Esophagus muscularis mucosa (tissue), 4 donors: ENCODE results near the gene GRID2.

Experiments
- EP300 ChIP-seq: sonication (generic); formaldehyde crosslinking; IDR thresholded peaks from one replicate; pipeline ENCODE4 v1.6.1; 2017; ENCODE audit warnings: antibody characterized with exemption
- POLR2A ChIP-seq: fragments of 450-650 bp; IDR thresholded peaks from one replicate; pipeline ENCODE4 v1.6.1; 2017; ENCODE audit warnings: antibody characterized with exemption, moderate library complexity, mild to moderate bottlenecking, low read depth
- POLR2AphosphoS5 ChIP-seq, 2 donors: sonication (generic); formaldehyde crosslinking; IDR thresholded peaks; one replicate each; pipeline ENCODE4 v1.6.1; 2017; ENCODE audit warnings: antibody characterized with exemption in 2 of 2
- TF ChIP-seq, protein P1 (sequence below), 3 experiments: fragments of 200-600 bp in 2 of 3; fragments of 450-650 bp in 1 of 3; sonication (generic) in 2 of 3; IDR thresholded peaks; one replicate each; pipeline ENCODE4 v1.5.1; 2017 to 2019; ENCODE audit warnings: antibody characterized with exemption in 3 of 3, mild to moderate bottlenecking in 2 of 3, moderate library complexity in 1 of 3

GRCh38 chr4:92268642-92269041, 35.1 kb upstream of the GRID2 start:
- TF ChIP-seq, protein P1, sequence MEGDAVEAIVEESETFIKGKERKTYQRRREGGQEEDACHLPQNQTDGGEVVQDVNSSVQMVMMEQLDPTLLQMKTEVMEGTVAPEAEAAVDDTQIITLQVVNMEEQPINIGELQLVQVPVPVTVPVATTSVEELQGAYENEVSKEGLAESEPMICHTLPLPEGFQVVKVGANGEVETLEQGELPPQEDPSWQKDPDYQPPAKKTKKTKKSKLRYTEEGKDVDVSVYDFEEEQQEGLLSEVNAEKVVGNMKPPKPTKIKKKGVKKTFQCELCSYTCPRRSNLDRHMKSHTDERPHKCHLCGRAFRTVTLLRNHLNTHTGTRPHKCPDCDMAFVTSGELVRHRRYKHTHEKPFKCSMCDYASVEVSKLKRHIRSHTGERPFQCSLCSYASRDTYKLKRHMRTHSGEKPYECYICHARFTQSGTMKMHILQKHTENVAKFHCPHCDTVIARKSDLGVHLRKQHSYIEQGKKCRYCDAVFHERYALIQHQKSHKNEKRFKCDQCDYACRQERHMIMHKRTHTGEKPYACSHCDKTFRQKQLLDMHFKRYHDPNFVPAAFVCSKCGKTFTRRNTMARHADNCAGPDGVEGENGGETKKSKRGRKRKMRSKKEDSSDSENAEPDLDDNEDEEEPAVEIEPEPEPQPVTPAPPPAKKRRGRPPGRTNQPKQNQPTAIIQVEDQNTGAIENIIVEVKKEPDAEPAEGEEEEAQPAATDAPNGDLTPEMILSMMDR (IDR thresholded peaks at IDR 0.05): no peak
- TF ChIP-seq POLR2A (no peak), POLR2AphosphoS5 (IDR thresholded peaks at IDR 0.05) (no peak), EP300 (no peak)
